GM12891 (cell line): ENCODE results near the gene PHPT1.

Experiments used
- PAX5 ChIP-seq: IDR thresholded peaks from 2 replicates; pipeline ENCODE4 v1.6.1; 2011; ENCODE audit warnings: low read length, moderate library complexity, mild to moderate bottlenecking; ENCODE audit not compliant: insufficient read depth, severe bottlenecking
- POLR2A ChIP-seq: IDR thresholded peaks from 2 replicates; pipeline ENCODE4 v1.6.1; 2011; ENCODE audit warnings: low read depth, low read length, control low read depth
- TAF1 ChIP-seq: IDR thresholded peaks from 2 replicates; pipeline ENCODE4 v1.6.1; 2011; ENCODE audit warnings: low read depth, low read length, control low read depth

DNA sequence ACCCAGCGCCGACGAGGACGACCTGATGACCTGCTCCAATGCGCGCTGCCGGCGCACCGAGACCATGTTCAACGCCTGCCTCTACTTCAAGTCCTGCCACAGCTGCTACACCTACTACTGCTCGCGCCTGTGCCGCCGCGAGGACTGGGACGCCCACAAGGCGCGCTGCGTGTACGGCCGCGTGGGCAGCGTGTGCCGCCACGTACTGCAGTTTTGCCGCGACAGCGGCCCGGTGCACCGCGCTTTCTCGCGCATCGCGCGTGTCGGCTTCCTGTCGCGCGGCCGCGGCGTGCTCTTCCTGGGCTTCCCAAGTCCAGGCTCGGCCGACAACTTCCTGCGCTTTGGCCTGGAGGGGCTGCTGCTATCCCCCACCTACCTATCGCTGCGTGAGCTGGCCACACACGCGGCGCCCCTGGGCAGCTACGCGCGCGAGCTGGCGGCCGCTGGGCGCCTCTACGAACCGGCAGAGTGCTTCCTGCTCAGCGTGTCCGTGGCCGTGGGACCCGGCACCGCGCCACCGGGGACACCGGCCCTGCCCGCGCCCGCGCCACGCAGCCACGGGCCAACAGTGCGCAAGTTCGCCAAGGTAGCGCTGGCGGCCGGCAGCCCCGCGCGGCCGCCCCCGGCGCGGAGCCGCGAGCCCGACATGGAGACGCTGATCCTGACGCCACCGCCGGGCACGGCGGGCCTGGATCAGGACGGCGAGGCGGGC lies 2.7 kb upstream of the PHPT1 start:
- TF ChIP-seq PAX5, result no peak
- TF ChIP-seq POLR2A, result no peak
- TF ChIP-seq TAF1, result no peak
